ENCODE results near the gene POTEI. TPM values are rescaled to one million over a fixed set of nuclear protein-coding genes. Genes with fewer than 3 reads are reported as not detected.
"Not testable (repeated sequence)": the region's sequence is repeated elsewhere in the genome, so short reads cannot be mapped to it uniquely, and the experiment has no call there.

POTEI gene
- polyA plus RNA-seq, 1 of the 3 experiments (the other 2 are of a cell fraction), result not detected

- DNase-seq; H4K20me1 ChIP-seq (ENCODE audit: insufficient read depth); H3K27ac ChIP-seq (ENCODE audit: low read depth in 2 of 2, low read length in 1 of 2); POLR2A ChIA-PET; H3K79me2 ChIP-seq (ENCODE audit: insufficient read depth); H3K36me3 ChIP-seq (replicated peaks in 1 of 2; ENCODE audit: control insufficient read depth in 1 of 2, insufficient read depth in 2 of 2, low read length in 1 of 2); H3F3A ChIP-seq (replicated peaks; ENCODE audit: insufficient read depth); H3K4me3 ChIP-seq (ENCODE audit: low read depth in 2 of 2, low read length in 1 of 2); H3K9ac ChIP-seq; H3K4me1 ChIP-seq (ENCODE audit: control insufficient read depth in 1 of 2, insufficient read depth in 2 of 2, low read depth in 1 of 2, low read length in 1 of 2); H3K9me3 ChIP-seq; H3K9me2 ChIP-seq; H2AFZ ChIP-seq (ENCODE audit: low read depth); H3K4me2 ChIP-seq; CTCF ChIA-PET; H3K27me3 ChIP-seq (ENCODE audit: insufficient read depth): not testable (repeated sequence)
- whole genome bisulfite sequencing (ENCODE audit: low lambda C conversion rate), result no CpG with 5 or more reads among the region's 6 CpGs
Observed at GRCh38 chr2:130529545-130529944, 20.4 kb upstream of the POTEI start.

DNA sequence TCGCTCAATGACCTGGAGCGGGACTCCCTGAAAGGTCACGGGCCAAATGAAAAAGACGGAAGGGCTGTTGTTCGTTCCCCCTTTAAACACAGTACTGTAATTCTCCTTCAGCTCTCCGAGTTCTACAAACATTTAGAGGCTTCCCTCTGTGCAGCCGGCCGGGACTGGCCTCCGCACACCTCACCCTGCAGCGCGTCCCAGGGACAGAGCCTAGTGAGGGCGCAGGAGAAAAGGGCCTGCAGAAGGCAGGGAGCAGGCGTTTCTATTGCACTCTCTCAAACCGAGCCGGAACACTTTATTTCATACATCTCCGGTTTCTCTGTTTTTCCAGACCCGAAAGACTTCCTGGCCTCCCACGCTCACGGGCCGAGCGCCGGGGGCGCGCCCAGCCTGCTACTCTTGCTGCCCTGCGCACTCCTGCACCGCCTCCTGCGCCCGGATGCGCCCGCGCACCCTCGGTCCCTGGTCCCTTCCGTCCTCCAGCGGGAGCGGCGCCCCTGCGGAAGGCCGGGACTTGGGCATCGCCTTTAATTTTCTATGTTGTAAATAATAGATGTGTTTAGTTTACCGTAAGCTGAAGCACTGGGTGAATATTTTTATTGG, 18.3 kb upstream of the POTEI start:
- POLR2A ChIA-PET; H3F3A ChIP-seq (replicated peaks; ENCODE audit: insufficient read depth): not testable (repeated sequence)

DNA sequence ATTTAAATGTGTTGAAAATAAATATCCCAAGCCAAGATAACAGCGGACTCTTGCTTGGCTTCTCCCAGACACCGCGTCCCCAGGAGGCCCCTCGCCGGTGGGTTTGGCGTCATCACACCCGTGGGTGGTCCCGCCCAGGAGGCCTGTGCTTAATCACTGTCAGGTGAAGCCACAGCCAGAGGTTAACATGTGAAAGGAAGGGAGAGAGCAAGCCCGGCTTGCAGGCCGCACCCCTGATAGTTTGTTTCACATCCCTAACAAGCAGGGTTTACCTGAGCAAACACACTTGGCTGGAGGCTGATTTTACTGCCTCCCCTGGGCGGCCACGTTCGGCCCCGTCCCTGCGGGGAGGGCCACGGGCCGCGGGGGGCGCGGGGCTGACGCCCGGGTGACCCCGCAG, 13.3 kb upstream of the POTEI start:
- H3K27ac ChIP-seq (ENCODE audit: low read depth in 2 of 2, low read length in 1 of 2); CTCF ChIA-PET; POLR2A ChIA-PET: not testable (repeated sequence)

More for the DNA sequence above, 18.3 kb upstream of the POTEI start:
- H3K4me1 ChIP-seq (ENCODE audit: control insufficient read depth in 1 of 2, insufficient read depth in 2 of 2, low read depth in 1 of 2, low read length in 1 of 2); H3K9me2 ChIP-seq; H3K36me3 ChIP-seq (replicated peaks in 1 of 2; ENCODE audit: control insufficient read depth in 1 of 2, insufficient read depth in 2 of 2, low read length in 1 of 2); H4K20me1 ChIP-seq (ENCODE audit: insufficient read depth); CTCF ChIA-PET; DNase-seq; H2AFZ ChIP-seq (ENCODE audit: low read depth); H3K27ac ChIP-seq (ENCODE audit: low read depth in 2 of 2, low read length in 1 of 2); H3K4me2 ChIP-seq; H3K9me3 ChIP-seq; H3K4me3 ChIP-seq (ENCODE audit: low read depth in 2 of 2, low read length in 1 of 2); H3K79me2 ChIP-seq (ENCODE audit: insufficient read depth); H3K27me3 ChIP-seq (ENCODE audit: insufficient read depth); H3K9ac ChIP-seq: not testable (repeated sequence)
- no CpG with 5 or more reads among the region's 40 CpGs for WGBS (ENCODE audit: low lambda C conversion rate)

DNA sequence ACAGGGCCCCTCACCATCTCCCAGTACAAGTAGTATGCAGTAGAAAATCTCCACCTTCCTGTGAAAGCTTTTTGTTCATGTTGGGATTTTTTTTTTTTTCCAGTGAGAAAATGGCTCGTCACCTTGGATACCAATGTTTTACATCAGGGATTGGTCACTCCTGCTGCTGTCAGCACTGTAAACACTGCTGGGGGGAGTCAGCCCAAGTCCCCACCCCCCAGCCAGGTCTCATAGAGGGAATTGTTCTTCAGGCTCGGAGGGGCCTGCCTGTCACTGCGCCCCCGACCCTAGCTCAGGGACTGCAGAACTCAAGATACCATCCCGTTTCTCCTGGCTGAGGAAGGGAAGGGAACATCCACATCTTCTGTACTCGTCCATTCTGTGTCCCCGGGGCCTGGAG, 11.9 kb upstream of the POTEI start, which contains the start of gene CFC1B:
CFC1B (plus strand) TSS at position 231 of the 400 bp plus-strand sequence. CDS start 263 bp downstream, outside the sequence.
- H3F3A ChIP-seq (replicated peaks; ENCODE audit: insufficient read depth); CTCF ChIA-PET; H3K9ac ChIP-seq; POLR2A ChIA-PET; H3K9me2 ChIP-seq; H3K4me2 ChIP-seq; H3K9me3 ChIP-seq; H2AFZ ChIP-seq (ENCODE audit: low read depth); H3K4me3 ChIP-seq (ENCODE audit: low read depth in 2 of 2, low read length in 1 of 2); H3K4me1 ChIP-seq (ENCODE audit: control insufficient read depth in 1 of 2, insufficient read depth in 2 of 2, low read depth in 1 of 2, low read length in 1 of 2); H4K20me1 ChIP-seq (ENCODE audit: insufficient read depth); H3K36me3 ChIP-seq (replicated peaks in 1 of 2; ENCODE audit: control insufficient read depth in 1 of 2, insufficient read depth in 2 of 2, low read length in 1 of 2); H3K27ac ChIP-seq (ENCODE audit: low read depth in 2 of 2, low read length in 1 of 2); DNase-seq; H3K79me2 ChIP-seq (ENCODE audit: insufficient read depth); H3K27me3 ChIP-seq (ENCODE audit: insufficient read depth): not testable (repeated sequence)
- no CpG with 5 or more reads among the region's 7 CpGs for WGBS (ENCODE audit: low lambda C conversion rate)

More for the DNA sequence above, 13.3 kb upstream of the POTEI start:
- not testable (repeated sequence) for H3K36me3 ChIP-seq (replicated peaks in 1 of 2; ENCODE audit: control insufficient read depth in 1 of 2, insufficient read depth in 2 of 2, low read length in 1 of 2); H2AFZ ChIP-seq (ENCODE audit: low read depth); H3K9me3 ChIP-seq; H3F3A ChIP-seq (replicated peaks; ENCODE audit: insufficient read depth); H3K4me2 ChIP-seq; H3K9me2 ChIP-seq; H3K79me2 ChIP-seq (ENCODE audit: insufficient read depth); DNase-seq; H3K4me3 ChIP-seq (ENCODE audit: low read depth in 2 of 2, low read length in 1 of 2); H3K27me3 ChIP-seq (ENCODE audit: insufficient read depth); H3K9ac ChIP-seq; H4K20me1 ChIP-seq (ENCODE audit: insufficient read depth); H3K4me1 ChIP-seq (ENCODE audit: control insufficient read depth in 1 of 2, insufficient read depth in 2 of 2, low read depth in 1 of 2, low read length in 1 of 2)
- WGBS (ENCODE audit: low lambda C conversion rate), result no CpG with 5 or more reads among the region's 23 CpGs

- POLR2A ChIA-PET; H3K9ac ChIP-seq; H4K20me1 ChIP-seq (ENCODE audit: insufficient read depth); H3K36me3 ChIP-seq (replicated peaks in 1 of 2; ENCODE audit: control insufficient read depth in 1 of 2, insufficient read depth in 2 of 2, low read length in 1 of 2); CTCF ChIA-PET; H3K79me2 ChIP-seq (ENCODE audit: insufficient read depth); H3K4me1 ChIP-seq (ENCODE audit: control insufficient read depth in 1 of 2, insufficient read depth in 2 of 2, low read depth in 1 of 2, low read length in 1 of 2); H2AFZ ChIP-seq (ENCODE audit: low read depth); H3K4me3 ChIP-seq (ENCODE audit: low read depth in 2 of 2, low read length in 1 of 2); H3K9me2 ChIP-seq; H3F3A ChIP-seq (replicated peaks; ENCODE audit: insufficient read depth); DNase-seq; H3K9me3 ChIP-seq; H3K27ac ChIP-seq (ENCODE audit: low read depth in 2 of 2, low read length in 1 of 2); H3K27me3 ChIP-seq (ENCODE audit: insufficient read depth); H3K4me2 ChIP-seq: not testable (repeated sequence)
- no CpG with 5 or more reads among the region's 12 CpGs for WGBS (ENCODE audit: low lambda C conversion rate)
Observed at GRCh38 chr2:130518516-130519106, 9.5 kb upstream of the POTEI start.

DNA sequence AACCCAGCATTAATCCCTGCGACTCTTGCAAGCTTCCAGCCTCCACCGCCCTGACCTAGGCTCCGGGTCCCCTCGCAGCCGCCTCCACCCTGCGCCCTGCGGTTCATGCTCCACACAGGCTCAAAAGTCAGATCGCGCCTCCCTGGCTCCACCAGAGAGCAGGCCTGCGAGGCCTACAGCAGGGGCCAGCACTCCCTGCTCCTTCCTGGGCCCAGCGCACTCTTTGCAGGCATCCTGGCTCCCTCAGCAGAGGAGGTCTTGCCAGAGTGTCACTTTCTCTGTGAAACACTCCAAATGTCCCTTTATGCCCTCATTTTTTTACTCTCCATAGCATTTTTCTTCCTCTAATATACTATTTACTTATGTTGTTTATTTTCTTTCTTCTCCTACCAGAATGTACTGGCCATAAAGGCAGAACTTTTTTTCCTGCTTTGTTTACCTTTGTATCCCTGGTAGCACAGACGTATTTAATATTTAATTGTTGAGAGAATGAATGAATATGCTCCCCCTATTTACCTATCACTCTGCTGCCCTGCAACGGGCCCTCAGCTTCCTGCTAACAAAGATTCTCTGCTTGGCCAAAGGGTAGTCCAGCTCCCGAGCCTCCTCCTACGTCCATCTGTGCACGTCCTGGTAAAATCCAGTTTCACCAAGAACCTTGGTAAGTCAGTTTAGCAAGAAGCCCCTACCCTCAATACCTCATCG, 2.8 kb upstream of the POTEI start:
- H3K27me3 ChIP-seq (ENCODE audit: insufficient read depth); H4K20me1 ChIP-seq (ENCODE audit: insufficient read depth); H3K4me3 ChIP-seq (ENCODE audit: low read depth in 2 of 2, low read length in 1 of 2); H3K9me2 ChIP-seq; H3K4me1 ChIP-seq (ENCODE audit: control insufficient read depth in 1 of 2, insufficient read depth in 2 of 2, low read depth in 1 of 2, low read length in 1 of 2); H3K4me2 ChIP-seq; CTCF ChIA-PET; H3F3A ChIP-seq (replicated peaks; ENCODE audit: insufficient read depth); H2AFZ ChIP-seq (ENCODE audit: low read depth); H3K36me3 ChIP-seq (replicated peaks in 1 of 2; ENCODE audit: control insufficient read depth in 1 of 2, insufficient read depth in 2 of 2, low read length in 1 of 2); H3K79me2 ChIP-seq (ENCODE audit: insufficient read depth); H3K9me3 ChIP-seq; H3K9ac ChIP-seq; POLR2A ChIA-PET; DNase-seq; H3K27ac ChIP-seq (ENCODE audit: low read depth in 2 of 2, low read length in 1 of 2): not testable (repeated sequence)
- WGBS (ENCODE audit: low lambda C conversion rate), result 41% methylated on average over 5 of the region's 17 CpGs

Data from SK-N-SH (cell line).